DMS53 (cell line): ENCODE results near the gene TMEM198.

Experiments
- DNase-seq: peaks from one replicate; lab custom pipeline; 2025; lab: John Stamatoyannopoulos, UW

TMEM198 gene

DNA sequence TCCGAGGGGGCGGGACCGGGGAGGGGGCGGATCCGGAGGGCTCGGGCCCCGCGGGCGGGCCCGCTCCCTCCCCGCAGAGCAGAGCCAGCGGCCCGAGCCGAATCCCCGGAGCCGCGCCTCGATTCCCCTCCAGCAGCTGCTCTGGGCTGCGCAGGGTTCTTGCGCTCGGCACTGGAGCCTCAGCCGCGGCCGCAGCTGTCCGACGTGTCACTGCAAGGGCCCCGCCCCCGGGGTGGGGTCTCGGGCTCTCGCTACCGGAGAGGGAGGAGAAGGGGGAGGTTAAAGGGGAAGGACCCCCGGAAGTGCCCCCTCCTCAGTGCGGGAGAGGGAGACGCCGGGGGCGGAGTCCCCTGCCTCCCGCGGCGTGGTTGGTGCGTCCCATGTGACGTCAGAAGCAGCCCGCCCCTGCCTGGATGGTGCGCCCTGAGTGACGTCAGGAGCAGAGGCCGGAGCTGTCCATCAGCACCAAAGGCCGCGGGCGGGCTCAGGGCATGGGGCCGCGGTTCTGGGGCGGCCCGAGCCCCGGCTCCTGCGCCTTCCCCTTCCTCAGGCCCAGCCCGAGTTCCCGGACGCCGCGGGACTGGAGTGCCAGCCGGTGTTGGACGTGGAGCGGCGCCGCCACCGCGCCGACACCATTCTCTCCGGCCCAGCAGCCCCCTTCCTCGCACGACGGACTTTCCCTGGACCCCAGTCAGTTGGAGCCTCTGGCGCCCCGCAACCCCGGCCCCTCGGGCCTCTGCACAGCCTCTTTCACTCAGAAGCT lies at the start of gene TMEM198, which contains the start of gene CHPF:
TMEM198 (plus strand) TSS at position 433 of the 763 bp plus-strand sequence. CDS start 700 bp downstream, outside the sequence.
CHPF (minus strand) TSS at position 214 of the 763 bp plus-strand sequence. CDS start 271 bp downstream, outside the sequence.
- peak; percentile 98 for DNase-seq

DNA sequence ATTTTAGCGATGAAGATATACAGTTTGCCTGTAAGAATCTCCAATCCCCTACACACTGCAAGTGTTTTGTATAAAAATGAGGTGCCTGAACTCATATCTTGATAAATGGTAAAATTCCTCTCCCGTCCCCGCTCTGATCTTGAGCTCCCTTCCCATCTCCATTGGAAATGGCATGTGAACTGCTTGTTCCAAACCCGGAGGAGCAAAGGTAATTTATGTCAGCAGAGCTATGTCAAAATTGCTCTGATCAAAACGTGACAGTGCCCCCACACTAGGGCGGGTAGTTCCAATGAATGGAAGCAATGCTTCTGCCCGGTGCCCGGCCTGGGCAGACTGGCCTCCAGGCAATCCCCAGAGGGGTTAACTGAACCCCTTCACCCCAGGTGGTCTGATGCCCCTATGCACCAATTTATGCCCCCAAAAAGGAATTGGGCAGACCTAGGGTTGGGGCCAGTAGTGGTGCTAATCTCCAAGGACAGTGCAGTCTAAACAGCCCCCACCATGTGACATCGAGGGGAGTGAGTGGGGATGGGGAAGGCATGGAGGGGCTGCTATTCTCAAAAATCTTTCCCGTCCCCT lies 48.8 kb upstream of the TMEM198 start:
- no peak for DNase-seq

GRCh38 chr2:219495531-219496122 lies 48.2 kb upstream of the TMEM198 start:
- DNase-seq: peak; percentile 74

GRCh38 chr2:219496247-219496824 lies 47.5 kb upstream of the TMEM198 start:
- DNase-seq: no peak

- DNase-seq: peak; percentile 62
Observed at GRCh38 chr2:219496825-219497494, 46.9 kb upstream of the TMEM198 start.

DNA sequence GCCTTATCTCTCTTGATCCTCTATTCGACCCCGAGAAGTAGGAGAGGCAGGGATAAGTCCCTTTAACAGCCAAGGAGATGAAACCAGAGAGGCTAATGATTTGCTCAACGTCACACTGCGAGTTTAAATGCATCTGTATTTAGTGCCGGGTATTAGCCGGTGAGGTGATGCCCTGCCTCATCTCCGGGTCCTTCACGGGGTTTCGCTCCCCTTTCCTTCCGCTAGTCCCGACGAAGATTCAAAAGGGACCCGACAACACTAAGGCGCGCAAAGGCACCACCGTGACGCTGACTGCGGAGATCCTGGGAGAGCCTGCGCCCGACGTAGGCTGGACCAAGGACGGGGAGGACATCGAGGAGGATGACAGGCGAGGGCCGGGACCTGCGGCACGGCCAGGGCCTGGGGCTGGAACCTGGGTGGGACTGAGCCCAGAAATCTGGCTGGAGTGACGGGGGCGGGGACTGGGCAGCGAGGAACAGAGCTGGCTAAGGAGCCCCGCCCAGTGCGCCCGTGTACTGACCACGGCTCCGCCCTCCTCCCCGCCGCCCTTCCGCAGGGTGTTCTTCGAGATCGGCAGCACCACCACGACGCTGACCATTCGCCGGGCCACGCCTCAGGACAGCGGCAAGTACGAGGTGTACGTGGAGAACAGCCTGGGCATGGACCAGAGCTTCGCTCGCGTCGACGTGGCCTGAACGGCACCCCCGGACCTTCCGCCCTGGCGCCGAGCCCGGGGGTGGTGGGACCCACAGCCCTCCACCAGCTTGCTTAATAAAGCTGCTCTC lies 46.1 kb upstream of the TMEM198 start:
- DNase-seq: peak; percentile 79

GRCh38 chr2:219498280-219499057 lies 45.4 kb upstream of the TMEM198 start, which contains the start of gene GMPPA:
Gene GMPPA, plus strand, starts transcription at chr2:219498891. Its CDS starts 1,085 bp downstream, at chr2:219499976.
- DNase-seq: peak; percentile 97

DNA sequence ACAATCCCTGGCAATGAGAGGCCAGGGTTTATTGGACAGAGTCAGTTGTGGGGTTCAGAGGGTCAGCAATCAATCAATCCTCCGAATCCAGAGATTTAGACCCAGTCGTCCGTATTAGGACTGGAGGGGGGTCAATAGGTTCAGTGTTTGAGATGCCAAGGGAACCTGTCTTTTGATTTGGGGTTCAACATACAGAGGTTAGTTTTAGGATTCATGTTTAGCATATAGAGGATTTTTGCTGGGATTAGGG lies 44.8 kb upstream of the TMEM198 start:
- DNase-seq: no peak

DNA sequence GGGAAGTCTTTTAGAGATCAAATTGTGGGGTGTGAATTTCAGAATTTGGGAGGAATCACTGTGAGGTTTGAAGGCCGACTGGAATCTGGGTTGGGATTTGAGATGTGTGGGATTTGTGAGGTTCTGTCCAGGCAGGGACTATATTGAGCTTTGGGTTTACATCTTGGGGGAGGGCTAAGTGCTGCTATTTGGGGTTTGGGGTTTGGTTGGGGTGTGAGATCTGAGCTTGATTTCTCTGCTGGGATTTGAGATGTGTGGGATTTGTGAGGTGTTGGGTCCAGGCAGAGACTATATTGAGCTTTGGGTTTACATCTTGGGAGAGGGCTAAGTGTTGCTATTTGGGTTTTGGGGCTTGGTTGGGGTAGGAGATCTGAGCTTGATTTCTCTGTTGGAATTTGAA lies 44.3 kb upstream of the TMEM198 start:
- DNase-seq: no peak

DNA sequence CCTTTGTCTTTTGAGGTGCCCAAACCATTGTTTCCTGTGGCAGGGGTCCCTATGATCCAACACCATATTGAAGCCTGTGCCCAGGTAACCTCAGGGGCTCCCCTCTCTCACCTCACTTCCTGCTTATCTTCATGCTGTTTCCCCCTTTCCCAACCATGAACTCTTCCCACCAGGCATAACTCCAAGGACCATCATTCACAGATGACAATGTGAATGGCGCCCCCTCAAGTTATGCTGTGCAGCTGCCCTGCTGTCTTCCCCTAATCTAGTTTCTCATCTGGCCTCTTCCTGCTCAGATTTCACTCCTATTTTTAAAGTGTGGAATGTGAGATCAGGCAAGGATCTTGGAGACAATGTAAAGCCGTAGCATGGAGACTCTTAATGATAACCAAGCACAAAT lies 43.7 kb upstream of the TMEM198 start:
- DNase-seq: no peak

DNA sequence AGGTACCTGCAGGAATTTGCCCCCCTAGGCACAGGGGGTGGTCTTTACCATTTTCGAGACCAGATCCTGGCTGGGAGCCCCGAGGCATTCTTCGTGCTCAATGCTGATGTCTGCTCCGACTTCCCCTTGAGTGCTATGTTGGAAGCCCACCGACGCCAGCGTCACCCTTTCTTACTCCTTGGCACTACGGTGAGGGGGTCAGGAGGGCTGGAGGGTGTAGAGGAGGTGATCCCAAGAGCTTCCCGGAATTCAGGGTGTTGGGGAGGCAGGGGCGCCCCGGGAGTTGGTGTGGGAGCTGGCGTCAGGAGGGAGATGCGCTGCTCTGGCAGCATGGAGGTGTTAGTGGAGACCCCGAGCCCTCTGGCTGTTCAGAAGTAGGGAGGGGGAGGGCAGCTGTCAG lies 42.0 kb upstream of the TMEM198 start:
- no peak for DNase-seq

- no peak for DNase-seq
Observed at GRCh38 chr2:219502618-219503017, 41.2 kb upstream of the TMEM198 start.

DNA sequence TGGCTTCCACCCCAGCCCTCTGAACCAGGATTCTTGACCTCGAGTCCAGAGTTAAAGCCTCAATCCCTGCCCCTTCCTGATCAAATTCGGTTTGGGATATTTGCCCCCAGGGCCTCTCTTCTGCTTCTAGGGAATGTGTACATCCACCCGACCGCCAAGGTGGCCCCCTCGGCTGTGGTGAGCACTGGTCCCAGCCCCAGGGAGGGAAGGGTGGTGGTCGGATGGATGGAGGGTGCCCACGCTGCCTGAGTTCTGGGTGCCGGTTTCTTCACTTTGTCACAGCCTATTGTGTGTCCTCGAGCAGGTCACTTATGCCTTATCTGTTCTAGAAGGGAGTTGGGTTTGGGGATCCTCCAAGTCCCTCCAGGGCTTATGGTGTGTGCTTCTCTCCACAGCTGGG lies 38.2 kb upstream of the TMEM198 start:
- DNase-seq: no peak

GRCh38 chr2:219506153-219506801 lies 37.6 kb upstream of the TMEM198 start:
- no peak for DNase-seq

- DNase-seq: no peak
Observed at GRCh38 chr2:219506802-219507526, 36.9 kb upstream of the TMEM198 start.

DNA sequence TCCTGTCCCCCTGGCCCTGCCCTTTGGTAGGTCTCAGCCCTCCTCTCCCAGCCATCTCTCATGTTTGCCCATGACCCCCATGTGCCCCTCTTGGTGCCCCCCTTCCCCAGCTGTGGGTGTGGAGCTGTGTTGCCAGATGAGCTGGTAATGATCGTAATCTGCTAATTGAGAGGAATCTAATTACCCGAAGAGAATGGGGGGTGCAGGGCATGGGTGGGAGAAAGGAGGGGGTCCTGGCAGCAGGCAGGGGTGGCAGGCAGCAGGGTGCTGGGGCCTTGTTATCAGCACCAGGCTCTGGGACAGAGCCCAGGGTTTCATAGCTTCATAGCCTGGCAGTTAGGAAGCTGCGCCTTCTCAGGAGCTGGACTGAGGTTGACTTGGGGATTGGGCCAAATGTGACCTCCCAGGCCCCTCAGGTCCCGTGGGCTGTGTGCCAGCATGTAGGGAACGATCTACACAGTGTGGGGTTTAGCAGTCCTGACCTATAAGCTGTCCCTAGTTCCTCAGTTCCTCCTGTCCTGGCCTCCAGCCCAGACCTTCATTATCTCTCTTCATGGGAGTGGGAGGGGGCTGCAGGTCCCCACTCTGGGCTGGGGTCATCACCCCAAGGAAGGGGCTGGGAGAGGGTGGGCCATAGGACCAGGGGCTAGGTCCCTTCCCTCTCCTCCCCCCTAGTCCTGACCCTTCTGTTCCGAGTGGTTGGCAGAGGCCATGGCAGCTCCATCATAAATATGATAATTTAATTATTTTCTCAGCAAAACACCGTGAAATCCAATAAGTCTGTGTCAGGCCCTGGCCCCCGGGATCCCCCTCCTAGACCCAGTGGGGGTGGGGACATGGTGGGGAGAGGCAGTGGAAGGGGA lies 36.0 kb upstream of the TMEM198 start:
- DNase-seq: no peak

DNA sequence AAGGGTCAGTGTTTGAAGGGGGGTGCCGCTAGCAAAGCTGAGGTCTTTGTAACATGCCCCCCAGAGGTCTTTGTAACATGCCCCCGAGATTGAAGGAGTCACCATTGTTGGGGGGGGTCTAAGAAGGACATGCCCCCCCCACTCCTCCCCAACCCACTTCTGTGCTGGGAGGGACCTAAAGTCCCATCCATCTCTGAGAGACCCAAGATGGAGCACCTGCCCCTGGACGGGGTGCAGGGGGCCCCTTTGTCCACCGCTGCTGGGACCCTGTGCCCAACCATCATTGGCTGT lies 35.4 kb upstream of the TMEM198 start:
- DNase-seq: no peak

DNA sequence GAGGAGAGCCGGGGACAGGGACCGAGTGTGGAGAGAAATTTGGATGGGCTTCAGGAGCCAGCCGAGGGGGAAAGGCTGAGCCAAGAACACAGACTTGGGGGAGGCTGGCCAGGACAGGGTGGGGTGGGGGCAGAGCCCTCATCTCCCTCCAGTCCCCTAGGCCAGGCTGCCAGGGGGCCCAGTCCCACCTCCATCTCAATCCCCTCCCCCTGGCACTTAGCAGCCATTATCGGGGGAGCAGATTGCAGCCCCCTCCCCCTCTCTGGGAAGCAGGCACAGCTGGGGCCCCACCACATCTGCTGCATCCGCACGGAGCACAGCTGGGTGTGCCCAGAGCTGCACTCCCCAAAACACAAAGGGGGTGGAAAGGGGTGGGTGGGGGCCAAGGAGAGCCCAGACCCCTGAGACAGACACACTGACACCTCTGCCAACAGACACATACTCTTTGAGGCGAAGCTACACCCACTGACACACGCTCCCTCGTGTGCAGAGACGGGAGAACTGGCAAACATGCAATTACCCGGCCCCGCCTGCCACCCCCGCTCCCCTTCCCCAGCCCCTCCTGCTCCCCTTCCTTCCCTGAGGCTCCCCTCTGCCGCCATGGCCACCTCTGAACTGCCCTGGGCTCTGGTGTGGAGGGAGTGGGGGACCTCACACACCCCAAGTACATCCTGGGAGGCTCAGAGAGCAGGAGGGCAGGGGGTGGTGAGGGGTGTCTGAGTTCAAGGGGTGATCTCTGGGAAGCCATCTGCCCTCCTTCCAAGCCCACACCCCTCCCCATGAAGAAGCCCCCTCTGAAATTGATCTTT lies 34.7 kb upstream of the TMEM198 start:
- no peak for DNase-seq
